NCI-H1694 treated with DMSO at 0.1 percent for 48 hours (cell line): ENCODE data around the gene YJU2.

Experiments
- DNase-seq: peaks from one replicate; lab custom pipeline; 2025; lab: John Stamatoyannopoulos, UW

Gene YJU2

DNA sequence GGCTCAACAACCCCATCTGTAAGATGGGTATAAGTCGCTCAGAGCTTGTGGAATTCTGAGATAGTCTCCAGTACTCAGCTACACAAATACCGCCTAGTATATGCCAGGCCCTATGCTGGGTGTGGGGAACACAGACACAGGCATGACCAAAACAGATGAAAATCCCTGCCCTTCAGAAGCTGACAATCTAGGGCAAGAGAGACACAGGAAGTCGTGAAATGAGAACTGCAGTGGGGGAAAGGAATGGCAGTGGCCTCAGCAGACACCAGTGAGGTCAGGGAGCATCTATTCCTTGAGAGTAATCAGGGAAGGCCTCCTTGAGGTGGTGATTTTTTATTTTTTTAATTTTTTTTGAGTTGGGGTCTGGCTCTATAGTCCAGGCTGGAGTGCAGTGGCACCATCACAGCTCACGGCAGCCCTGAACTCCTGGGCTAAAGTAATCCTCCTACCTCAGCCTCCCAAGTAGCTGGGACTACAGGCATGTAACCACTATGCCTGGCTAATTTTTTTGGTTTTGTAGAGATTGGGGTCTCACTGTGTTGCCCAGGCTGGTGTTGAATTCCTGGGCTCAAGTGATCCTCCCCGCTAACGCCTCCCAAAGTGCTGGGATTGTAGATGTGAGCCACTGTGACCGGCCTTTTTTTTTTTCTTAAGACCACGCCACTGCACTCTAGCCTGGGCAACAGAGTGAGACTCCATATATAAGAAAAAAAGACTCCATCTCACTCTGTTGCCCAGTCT, 52.1 kb downstream of the YJU2 start:
- DNase-seq, result no peak

DNA sequence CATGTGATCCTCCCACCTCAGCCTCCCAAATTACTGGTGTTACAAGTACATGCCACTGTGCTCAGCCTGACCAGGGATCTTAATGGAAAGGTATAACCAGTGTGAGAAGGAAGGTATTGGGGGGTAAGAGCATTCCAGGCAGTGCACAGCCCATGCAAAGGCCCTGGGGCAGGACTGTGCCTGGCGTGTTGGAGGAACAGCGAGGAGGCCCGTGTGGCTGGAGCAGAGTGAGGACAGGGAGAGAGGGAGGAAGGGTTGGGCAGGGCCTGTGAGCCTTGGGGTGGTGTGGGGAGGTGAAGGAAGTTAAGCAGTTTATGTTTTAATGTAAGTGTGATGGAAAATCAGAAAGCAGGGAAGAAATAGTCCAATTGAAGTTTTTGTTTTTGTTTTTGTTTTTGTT, 53.7 kb downstream of the YJU2 start:
- DNase-seq, result no peak

DNA sequence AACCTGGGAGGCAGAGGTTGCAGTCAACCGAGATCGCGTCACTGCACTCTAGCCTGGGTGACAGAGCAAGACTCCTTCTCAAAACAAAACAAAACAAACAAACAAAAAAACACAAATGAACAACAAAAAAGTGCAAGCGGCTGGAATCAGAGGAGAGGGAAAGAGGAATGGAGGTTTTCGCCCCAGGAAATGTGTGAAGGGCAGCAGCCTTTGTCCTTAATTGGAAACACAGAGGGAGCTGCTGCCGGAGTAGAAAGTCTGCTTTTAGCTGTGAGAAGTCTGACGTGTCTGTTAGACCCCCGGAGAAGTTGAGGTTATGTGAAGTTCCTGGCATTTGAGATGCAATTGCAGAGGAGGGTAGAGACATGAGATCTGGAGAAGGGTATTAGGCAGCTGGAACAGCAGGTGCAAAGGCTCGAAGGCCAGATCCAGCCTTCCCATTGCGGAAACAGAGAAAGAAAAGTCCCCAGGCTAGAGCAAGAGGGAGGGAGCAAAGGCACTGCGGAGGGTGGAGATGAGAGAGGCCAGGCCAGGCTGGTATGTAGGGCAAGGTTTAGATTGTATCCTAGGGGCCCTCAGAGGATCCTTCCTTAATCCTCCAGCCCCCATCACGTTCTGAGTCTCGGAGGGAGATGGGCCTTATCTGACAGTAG, 54.8 kb downstream of the YJU2 start:
- DNase-seq, result no peak

DNA sequence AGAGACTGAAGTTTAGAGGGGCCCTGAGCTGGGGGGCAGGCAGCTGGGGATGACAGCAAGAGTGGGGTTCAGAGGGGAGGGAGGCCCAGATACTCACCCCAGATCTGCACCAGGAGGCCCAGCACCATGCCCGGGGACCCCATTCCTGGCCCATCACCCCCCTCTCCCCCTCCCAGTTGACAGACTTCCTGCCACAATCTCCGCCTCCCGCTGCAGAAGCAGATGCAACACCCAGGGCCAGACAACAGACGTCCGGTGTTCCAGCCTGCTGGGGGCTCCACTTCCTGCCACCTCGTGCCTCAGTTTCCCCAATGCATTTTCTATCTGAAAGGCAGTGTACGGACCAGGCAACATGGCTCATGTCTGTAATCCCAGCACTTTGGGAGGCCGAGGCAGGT, 55.4 kb downstream of the YJU2 start, which contains the start of gene TMIGD2:
TSS of gene TMIGD2 (minus strand) at position 147 of the 398 bp plus-strand sequence. CDS start at position 143, 4 bp downstream.
- DNase-seq, result no peak

DNA sequence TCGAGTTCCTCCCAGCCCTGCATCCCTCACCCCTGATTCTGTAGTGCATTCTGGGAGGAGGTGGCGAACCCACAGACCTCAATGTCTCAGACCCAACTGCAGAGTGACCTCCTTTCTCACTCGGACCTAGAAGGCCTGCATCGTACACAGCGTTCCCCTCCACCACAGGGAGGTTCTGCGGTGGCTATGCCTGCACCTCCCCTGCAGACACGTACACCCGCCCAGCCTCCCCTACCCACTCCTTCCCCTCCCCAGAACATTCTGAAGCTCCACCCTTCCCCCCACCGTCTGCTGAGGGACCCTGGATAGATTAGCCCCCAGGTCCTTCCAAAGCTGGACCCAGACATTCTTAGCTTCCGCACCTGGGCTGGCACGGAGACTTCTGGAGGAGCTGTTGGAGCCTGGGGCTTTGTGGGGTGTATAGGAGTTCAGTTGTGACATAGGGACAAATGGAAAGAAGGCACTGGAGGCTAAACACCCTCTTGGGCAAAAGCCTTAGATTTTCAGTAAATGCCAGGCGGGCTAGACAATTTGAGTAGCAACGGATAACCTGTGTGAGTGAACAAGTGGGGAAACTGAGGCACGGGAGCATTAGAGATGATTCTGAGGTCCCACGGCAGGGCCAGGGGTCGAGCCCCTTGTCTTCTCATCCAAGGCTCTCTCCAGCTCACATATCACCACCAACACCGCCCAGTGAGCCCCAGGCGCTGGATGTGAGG, 57.1 kb downstream of the YJU2 start:
- DNase-seq, result no peak

DNA sequence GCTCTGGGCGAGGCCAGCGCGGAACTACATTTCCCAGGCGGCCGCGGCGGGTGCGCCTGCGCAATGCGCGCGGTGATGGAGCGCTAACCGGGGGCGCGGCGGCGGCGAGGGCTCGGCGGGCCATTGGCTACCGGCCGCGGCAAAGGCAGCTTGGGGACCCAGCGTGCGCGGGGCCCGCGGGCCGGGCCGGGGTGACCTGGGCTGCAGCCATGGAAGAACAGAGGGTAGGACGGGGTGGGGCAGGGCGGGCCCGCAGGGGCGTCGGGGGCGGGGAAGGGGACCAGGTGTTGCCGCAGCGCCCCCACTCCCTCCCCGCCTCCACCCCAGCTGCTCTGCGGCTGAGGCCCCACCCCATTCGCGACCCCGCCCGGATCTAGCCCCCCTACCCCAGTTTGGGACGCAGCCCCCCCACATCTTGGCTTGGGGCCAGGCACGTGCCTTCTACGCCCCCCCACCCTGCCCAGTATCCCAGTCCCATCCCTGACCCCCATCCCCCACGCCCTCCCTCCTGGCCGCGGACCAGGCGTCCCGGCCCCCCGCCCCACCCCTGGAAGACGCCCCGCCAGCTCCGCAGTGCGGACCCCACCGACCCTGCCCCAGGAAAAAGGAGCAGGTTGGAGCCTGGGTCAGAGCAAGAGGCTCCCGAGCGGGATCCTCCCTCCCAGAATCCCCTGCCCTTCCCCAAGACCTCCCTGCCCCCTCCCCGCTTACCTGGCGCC, 57.8 kb downstream of the YJU2 start, which contains the start of gene FSD1:
TSS of gene FSD1 (plus strand) at position 61 of the 719 bp plus-strand sequence. CDS start at position 210, 149 bp downstream.
- DNase-seq, result peak; percentile 23

DNA sequence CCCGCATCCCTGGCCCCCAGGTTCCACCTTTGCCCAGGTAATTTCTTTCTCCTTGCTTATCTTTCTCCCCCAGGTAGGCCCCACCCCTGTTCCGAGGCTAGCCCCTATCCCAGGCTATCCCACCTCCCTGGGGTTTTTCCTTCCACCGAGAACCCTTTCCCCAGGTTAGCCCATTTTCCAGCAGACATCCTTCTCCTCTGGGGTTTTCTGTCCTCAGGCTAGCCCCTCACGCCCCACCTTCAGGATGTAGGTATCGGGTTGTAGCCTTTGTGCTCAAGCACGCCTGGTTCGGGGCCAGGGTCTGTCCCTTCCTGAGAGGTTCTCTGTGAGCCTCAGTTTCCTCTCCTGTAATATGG, 58.4 kb downstream of the YJU2 start:
- DNase-seq, result no peak

DNA sequence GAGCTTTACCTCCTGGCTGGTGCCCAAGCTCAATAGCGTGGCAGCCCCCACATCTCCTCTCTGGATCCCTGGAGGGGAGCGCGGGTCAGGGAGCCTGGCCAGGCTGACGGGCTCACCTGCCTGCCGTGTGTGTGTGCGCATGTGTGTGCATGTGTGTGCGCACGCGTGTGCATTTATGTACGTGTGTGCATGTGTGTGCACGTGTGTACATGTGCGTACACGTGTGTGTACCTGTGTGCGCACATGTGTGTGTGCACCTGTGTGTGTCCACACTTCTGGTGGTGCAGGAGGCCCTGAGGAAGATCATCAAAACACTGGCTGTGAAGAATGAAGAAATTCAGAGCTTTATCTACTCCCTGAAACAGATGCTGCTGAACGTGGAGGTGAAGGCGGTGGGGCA, 58.8 kb downstream of the YJU2 start:
- no peak for DNase-seq

DNA sequence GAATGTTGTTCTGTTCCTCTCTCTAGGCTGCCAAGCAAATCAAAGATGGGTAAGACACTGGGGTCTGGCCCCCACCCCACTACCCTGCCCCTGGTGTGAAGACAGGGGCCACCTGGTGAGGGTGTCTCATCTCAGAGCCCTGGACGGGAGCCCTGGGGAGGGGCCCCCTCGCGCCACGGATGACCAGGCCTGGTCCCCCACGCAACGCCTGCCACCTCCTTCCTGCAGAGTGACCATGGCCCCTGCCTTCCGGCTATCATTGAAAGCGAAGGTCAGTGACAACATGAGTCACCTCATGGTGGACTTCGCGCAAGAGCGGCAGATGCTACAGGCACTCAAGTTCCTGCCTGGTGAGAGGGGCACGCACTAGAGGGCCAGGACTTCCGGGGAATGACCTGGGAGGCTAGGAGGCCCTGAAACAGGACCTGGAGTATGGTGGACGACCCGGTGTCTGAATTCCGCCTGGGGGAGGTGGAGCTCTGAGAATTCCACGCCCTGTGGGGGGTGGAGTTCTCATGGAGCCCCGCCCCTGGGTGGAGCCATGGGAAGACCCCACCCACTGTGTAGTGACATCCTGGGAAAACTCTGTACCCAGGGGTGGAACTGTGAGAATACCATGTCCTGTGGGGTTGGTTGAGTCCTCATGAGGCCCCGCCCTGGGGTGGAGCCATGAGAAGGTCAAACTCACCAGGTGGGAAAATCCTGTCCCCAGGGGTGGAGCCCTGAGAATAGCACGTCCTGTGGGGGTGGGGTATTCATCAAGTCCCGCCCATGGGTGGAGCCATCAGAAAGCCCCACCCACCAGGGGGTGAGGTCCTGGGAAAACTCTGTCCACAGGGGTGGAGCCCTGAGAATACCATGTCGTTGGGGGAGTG, 63.6 kb downstream of the YJU2 start:
- no peak for DNase-seq

DNA sequence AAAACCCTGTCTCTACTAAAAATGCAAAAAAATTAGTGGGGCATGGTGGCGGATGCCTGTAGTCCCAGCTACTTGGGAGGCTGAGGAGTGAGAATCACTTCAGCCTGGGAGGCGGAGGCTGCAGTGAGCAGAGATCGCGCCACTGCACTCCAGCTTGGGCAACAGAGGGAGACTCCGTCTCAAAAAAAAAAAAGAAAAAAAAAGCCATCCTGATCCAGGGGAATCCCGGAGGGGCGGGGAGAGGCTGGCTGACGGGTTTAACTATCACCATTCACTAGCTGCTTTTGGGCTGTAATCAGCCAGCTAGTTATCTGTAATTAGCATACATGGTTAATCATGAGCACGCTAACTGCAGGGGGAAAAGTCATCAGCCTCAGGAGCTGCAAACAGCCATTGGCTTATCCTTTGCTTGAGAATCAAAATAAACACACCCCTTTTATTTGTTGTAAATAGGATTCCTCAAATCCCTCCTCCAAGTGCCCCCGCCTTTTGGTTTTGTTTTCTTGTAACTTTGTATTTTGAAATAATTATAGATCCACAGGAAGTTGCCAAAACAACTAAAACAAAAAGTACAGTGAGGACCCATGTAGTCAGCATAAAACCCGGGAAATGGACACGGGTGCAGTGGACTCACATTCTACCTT, 67.1 kb downstream of the YJU2 start:
- no peak for DNase-seq

DNA sequence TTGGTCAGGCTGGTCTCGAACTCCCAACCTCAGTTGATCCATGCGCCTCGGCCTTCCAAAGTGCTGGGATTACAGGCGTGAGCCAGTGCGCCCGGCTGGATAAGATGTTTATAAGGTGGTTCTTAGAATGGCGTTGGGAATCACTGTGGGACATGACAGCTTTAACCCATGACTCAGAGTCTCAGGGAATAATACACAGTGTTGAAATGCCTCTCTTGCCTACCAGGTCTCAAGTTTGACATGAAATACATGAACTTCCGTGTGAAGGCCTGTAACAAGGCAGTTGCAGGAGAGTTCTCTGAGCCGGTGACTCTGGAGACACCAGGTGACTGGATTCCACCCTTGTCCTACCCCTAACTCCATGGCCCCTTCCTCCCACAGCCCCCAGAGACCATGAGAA, 70.1 kb downstream of the YJU2 start:
- no peak for DNase-seq

DNA sequence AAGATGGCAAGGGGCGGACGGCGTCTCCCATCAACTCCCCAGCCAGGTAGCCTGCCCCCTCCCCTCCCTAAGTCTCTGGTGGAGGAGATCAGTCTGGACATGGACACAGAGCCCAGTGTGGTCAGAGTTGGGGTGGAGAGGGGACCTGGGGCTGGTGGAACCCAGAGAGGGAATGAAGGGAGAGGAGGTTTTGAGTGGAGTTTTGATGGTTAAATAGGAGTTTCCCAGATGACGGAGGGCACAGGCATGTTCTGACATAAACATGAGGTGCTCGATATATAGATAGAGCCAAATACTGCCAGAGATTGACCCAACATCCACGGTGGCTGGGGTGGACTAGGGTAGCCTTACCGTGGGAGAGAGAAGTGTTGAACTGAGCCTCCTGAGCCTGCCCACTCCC, 71.6 kb downstream of the YJU2 start:
- no peak for DNase-seq
